Stimulated activated CD8-positive, alpha-beta memory T cell treated with anti-CD3 and anti-CD28 coated beads, Interleukin-7, amount 100 ng/mL, for 24 hours (primary cell): ENCODE measurements around the gene MGAT1.
"Not testable (repeated sequence)": the region's sequence is repeated elsewhere in the genome, so short reads cannot be mapped to it uniquely, and the experiment has no call there.

Experiments
- DNase-seq: peaks from one replicate; pipeline ENCODE4 v3.0.0-alpha.2; 2020; ENCODE audit warnings: low read depth

MGAT1 gene

DNA sequence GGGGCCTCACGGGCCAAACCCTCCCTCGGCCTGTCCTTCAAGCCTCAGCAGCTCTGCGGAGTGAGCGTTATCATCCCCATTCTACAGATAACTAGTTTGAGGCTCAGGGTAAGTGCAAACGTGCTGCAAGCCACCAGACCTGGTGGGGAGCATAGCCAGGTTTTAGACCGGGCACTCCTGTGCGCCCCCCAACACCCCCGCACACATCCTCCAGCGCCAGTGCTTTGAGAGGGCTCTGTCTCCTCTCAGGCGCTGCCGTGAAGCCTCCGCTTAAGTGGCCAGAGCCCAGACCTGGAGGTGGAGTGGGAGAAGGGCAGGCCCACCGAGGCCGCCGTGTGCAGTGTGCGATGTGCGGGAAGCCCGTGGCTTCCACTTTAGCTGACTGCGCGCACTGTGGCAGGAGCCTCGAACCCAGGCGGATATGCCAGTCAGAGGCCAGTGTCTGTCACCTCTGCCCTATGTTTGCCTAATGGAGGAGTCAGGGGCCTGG lies 1.6 kb upstream of the MGAT1 start:
- no peak for DNase-seq

DNA sequence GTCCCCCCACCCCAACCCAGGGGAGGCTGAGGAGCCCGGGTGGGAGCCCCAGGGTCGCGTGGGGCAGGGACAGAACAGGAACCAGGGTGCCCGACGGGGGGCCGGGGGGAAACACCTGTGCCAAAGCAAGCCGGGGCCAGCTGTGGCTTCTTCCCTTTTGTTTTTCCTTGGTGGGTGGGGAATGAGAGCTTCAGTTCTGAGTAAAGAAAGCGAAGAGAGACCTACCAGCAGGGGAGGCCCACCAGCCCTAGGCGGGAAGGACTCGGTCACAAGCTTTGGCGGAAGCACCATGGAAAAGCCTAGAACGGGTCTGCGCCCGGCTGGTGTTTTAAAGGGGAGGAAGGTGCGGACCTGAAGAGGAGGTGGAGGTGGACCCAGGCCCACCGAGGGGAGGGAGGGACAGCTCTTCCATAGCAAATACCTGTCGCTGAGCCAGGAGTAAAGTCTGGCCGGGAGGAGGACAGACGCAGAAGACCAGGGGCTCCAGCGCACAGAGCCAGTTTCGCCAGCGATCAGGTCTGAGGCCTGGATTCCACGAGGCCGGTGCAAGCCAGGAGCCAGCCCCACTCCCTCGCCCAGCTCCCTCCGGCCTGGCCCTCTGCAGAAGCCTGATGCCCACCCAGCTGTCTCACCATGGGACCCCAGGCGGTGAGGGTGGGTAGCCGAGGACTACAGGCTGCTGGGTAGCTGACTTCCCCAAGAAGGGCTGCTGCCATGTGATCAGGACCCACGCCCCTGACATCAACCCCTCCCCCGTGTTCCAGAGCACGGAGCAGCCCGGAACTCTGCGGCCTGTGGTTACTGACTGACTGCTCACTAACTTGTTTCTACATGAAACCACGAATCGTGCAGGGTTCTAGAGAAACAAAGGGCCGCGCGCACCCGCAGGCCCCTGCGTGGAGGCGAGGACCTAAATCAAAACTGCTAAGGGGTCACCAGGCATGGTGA lies 849 bp upstream of the MGAT1 start:
- peak; percentile 75 for DNase-seq

DNA sequence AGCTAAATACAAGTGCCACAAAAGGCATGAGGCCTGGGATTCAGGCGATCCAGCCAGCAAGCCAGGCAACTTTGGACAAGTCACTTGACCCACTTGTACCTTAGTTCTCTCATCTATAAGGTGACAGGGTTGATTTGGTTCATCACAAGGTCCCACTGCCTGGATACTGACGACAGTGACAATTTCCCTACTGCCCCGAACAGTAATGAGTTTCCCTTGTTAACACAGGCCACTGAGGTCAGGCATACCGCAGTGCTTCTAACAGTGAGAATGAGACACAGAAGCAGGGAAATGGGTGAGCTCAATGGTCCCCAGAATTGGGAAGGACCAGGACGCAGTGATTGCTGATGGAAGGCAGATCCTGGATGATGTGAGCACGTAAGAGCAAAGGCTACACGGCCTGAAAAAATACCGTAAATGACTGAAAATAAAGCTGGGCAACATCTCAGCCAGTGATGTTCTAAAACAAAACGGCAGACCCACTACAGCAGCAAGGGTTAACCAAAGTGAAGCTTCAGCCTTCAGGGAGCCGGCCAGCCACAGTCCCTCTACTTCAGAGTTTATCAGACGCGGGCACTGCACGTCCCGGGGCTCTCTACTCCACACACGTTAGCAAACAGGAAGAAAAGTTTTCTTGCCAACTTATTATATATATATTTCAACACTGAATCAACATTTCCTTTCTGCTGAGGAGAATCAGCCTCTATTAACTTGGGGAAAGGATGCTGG lies 846 bp downstream of the MGAT1 start:
- no peak for DNase-seq

DNA sequence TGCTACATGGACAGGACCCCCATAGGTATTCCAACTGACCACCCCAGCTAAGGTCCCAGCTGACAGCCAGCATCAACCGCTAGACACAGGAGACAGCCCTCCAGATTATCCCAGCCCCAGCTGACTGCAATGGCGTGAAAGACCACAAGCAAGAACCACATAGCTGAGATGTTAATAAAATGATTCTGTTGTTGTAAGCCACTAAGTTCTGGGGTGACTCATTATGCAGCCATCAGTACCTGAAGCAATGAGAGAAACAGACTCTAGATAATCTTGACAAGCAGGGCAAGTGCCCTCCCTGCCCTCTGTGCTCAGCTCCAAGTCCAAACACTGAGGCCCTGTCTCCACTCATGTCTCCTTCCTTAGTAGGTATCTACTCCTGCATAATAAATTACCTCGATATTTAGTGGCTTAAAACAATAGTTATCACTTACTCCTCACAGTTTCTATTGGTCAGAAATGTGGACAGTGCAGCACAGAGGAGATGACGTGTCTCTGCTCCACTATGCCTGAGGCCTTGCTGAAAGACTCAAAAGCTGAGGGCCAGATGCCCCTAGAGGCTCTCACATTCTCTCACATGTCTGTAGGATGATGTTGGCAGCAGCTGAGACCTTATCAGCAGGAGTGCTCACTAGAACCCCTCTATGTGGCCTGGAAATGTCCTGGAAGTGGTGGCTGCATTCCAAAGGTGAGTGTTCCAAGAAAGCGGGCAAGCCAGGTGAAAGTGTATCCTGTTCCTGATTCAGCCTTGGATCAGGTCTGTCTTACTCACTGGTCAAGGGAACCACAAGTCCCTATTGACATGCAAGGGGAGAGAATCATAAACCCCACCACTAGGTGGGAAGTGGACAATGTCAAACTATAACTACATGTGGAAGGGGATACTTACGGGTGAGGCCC lies 2.5 kb downstream of the MGAT1 start:
- no peak for DNase-seq

DNA sequence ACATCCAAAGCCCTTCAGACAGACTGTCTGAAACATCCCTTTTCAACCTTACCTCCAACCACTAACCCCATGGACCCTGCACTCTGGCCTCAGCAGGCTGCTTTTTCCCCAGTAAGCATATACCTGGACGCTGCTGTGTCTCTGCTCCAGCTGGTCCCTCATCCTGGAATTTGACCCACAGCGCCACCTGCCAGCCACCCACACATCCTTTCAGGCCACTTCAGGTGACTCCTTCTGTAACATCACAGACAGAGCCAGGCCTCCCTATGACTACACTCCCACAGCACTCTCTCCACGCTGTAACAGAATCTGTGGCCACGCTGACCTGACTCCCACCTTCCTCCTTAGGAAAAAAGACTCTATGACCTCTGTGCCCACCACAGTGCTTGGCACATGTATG lies 3.4 kb downstream of the MGAT1 start:
- no peak for DNase-seq

DNA sequence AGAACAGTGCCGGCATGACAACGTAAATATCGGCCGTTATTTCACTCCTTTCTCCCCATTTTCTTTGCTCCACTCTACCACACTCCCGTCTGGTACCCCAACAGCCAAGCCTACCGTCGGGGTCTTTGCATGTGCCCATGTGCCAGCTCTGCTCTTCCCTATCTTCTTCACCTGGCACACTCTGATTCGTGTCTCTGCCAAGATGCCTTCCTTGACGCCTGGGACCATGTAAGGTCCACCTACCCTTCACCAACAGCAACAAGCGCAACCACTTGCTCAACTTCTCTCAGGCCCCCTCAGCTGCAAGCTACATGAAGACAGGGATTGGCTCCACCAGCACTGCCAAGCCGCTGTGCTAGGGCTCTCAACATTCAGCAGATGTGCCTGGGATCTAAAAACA lies 4.4 kb downstream of the MGAT1 start:
- DNase-seq: no peak

DNA sequence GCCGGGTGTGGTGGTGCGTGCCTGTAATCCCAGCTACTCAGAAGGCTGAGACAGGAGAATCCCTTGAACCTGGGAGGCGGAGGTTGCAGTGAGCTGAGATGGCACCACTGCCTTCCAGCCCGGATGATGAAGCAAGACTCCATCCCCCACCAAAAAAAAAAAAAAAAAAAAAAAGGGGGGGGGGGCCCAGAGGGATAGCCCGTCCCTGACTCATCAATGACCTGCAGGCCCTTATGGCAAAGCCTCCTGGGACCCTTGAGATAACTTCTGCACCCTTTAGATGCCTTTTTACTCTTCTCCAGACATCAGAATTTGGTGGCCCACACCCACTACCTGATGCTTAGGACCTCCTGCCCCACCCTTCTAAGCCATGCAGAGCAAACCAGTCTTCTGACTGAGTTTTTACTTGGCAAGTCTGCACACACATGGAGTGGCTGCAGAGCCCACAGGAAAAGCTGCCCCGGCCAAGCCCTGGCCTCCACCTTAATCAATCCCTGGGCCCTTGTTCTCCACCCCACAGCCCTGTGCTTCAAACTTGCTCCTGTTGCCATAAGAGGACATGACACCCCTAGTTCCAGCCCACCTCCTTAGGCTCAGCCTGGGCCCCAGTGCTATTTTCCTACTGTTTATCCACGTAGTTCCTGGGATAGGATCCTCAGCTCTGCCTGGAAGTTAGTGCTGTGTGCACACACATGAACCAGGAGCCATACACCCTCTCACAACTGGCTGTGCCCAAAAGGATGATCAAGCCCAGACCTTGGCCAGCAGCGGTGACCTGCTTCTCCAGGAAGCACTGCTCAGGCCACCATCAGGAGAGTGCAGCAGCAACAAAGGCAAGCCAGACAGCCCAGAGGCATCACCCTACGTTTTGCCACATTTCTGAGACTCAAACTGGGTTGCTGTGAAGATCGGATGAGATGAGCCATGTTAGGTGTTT lies 5.1 kb downstream of the MGAT1 start:
- no peak for DNase-seq

DNA sequence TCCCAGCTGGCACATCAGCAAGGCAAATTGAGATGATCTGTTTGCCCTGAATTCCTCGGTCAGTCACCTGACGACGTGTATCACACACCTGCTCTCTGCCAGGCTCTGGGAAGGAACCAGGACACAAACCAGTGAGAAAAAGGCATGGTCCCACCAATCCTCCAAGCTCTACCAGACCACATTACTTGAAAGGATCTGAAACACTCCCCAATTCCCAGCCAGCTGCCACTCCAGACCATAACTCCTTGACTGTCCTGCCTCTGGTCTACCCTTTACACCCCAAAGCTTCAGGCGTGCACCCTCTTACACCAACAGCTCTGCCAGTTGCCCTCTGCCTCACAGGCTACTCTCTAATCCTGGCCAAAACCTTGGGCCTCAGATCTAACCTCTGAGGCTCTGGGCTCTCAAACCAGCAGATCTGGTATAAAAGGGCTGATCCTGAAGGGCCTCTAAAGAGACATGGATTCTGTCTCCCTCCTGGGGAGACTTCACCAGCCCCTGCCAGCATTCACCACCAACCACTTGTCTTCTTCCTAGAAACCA lies 6.8 kb downstream of the MGAT1 start:
- no peak for DNase-seq

DNA sequence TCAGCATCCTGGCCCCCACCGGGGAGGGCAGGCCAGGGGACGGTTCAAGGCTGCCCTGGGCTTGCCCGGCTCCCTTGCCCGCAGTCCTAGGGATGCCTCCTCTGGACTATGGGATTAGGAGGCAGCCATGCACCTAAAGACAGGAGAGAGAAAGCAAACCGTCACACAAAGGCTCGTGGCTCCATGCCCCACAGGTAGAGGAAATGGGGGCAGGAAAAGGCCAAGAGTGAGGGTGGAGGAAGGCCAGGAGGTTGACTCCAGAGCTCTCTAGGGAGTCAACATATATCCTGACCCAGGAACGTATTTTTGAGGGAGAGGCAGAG lies 9.7 kb downstream of the MGAT1 start:
- no peak for DNase-seq

DNA sequence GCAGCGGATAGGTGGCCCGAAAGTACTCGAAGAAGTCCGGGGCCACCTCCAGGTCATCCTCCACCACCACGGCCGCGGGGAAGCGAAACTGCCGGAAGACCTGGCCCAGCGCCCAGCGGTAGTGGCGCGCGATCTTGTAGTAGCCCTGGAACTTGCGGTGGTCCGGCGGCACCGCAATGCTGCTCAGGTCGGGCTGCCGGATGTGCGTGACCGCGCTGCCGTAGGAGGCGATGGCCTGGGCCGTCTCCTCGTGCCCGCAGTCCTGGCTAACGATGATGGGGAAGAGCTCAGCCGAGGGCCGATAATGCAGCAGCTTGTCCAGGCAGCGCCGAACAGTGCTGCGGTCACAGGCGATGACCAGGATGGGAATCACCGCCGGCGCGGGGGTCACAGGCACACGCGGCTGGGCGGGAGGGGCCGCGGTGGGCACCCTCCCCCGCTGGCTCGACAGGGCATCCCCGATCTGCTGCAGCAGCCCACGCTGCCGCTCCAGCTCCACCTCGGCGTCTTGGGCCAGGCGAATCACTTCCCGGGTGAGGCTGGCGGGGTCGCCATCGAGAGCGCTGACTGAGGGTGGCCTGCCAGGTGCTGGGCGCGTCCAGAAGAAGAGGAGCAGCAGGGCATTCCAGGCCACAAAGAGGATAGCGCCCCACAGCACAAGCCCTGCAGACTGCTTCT lies 10.2 kb downstream of the MGAT1 start:
- no peak for DNase-seq

DNA sequence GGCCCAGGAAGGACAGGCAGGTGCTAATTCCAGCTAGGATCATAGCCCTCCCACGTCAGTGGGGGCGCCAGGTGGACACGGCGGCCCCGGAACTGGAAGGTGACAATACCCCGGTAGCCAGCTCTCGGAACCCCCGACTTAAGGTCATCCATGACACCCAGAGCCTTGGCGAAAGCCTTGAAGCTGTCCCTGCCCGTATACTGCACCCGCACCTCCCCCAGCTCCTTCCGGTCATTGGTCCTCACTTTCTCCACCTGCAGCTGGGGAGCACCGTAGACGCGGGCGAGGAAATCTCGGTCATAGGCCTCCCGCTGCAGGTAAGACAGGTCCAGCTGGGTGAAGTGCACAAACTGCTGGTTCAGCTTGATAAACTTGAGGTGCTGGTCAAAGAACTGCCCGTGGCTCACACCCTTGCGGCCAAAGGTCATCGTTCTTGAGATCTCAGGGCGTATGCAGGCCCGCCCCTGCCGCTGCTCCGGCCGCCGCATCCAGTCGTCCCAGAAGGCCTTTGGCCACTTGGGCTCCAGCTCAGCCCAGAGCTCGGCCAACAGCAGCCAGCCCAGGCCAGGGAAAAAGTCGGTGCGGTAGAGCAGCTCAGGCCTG lies 10.9 kb downstream of the MGAT1 start:
- no peak for DNase-seq

DNA sequence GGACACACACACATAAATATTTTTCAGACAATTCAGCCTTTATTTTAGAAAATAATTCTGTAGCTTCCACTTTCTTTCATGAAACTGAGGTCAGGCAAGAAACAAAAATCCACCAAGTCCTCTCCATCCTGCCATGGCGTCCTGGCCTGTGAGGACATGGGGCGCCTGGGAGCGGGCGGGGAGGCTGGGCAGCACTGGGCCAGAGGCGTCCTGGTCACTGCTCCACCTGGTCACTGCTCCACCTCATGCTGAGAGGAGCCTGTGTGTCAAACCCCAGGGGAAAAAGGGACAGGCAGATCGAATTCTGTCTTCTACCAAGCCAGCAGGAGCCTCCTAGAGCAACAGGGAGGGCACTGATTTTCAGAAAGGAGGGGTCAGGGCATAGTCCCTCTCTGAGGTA lies 12.1 kb downstream of the MGAT1 start:
- DNase-seq: no peak

DNA sequence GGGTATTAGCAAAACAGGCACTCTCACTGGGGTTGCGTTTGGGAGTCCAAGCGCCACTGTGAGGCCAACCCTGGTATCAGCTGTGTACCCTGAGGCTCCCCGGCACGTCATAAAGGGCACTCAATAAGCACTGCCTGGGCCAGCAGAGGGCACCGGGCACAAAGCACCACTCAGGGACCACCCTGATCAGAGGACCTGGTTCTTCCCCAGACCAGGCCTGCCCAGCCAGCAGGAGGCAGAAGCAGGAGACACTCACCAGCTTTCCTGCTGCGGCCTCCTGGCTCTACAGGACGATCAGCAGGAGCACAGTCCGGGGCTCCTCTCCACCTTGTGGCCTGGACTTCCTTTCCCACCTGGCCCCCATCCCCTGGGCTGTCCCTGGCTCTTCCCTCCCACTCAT lies 12.6 kb downstream of the MGAT1 start:
- DNase-seq: no peak

DNA sequence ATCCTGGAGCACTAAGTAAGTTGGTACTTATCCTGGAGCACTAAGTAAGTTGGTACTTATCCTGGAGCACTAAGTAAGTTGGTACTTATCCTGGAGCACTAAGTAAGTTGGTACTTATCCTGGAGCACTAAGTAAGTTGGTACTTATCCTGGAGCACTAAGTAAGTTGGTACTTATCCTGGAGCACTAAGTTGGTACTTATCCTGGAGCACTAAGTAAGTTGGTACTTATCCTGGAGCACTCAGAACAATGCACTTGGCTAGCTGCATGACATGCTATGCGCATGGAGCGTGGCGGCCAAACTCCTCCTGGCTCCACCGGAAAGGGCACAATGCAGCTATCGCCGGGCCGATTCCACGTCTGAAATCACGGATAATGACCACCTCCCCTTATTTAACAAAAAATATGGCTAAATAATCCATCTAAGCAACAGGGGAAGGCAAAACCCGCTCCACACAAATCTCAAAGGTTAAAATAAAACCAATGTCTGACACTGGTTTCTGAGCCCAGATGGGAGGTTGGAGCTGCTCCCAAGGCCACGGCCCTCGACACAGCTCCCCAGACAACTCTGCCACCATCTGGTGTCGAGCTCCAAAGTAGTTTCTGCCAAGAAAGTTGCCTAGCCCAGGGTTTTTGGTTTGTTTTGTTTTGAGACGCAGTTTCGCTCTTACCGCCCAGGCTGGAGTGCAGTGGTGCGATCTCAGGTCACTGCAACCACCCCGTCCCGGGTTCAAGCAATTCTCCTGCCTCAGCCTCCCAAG lies 13.8 kb downstream of the MGAT1 start:
- not testable (repeated sequence) for DNase-seq

DNA sequence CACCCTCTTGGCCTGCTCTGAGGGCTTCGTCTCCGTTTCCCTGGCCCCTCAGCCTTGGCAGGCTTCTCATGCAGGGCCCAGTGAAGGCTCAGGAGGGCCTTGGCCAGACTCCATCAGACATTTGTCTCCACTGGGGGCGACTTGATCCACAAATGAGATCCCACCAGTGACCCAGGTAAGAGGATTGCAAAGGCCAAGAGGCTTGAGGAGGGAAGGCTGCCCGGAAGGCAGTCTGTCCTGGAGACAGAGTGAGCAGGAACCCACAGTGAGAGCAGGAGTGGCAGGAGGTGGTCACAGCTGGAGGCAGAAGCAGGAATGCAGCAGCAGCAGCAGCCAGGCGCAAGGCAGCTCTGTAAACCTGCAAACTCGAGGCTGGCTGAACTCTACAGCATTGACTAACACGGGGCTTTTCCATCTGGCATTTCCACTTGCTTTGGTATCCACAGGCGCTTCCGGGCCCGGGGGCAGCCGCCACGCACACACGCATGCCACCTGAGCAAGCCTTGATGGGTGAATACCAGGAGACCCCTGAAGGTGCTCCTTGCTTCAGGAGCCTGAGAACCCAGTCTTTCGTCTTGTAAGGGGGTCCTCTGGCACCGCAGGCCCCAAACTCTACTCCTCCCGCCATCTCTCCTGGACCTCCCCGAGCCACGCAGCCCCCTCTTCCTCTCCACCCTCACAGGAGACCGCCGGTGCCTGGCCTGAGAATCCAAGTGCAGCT lies 14.7 kb downstream of the MGAT1 start:
- no peak for DNase-seq

DNA sequence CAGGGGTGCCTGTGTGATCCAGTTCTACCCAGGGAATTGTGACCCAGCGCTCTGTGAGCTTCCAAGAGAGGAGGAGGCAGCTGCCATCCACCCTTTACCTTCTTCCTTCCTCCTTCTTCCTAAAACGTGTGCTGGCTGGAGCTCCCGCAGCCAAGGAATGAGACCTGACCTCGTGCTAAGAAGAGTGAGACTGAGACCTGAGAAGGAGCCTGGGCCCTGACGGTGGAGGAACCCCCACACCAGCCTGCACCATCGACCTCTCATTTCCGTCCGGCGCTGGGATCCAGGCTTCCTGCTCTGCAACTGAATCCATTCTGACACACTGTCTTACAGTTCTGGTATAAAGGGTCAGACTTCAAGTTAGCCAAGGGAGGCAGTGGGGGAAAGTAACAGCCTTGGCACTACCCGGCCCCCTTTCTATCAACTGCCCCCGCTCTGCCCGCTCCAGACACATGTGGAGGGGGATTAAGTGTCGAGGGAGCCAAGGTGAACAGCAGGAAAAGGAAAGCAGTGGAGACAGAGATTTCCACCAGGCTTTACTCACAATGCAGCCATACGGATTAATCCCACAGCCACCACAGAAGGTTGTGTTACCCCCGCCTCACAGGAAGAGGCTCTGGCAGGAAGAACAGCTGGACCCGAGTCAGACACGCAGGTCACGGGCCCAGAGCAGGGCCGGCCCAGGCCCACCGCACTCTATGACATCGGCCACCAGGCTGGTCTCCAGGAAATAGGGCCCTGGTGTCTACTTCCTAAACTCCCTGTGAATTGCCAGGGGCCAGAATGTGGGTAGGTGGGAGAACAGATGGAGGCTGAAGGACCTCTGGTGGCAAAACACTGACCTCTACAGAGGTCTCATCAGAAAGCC lies 15.8 kb downstream of the MGAT1 start:
- DNase-seq: no peak

DNA sequence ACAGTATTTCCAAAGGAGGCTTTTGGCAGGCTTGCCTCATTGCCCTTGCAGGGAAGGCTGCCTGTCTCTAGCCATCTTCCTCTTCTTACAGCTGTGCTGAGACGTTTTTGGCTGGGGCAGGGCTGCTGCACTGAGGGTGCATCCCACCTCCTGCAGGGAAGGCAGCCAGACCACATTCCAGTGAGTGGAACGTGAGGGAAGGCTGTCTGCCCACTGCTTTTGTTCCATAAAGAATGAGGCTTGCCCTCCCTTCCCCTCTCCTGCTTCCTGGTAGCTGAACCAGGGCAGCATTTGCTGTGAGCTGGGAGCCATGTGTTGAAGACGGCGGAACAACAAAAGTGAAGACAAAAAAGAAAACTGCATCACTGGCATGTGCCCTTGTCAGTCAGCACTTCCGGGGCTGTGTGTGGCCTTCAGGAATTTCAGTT lies 16.8 kb downstream of the MGAT1 start:
- no peak for DNase-seq
